GM20000 (cell line): ENCODE results near the gene SNCAIP.

Source experiments
- DNase-seq: peaks from one replicate; pipeline ENCODE4 v3.0.0; 2012; ENCODE audit warnings: low spot score
- TF ChIP-seq, protein P1 (sequence below): IDR thresholded peaks from 2 replicates; pipeline ENCODE4 v1.5.1; 2012; ENCODE audit warnings: mild to moderate bottlenecking, control low read depth; ENCODE audit errors: extremely low read depth, missing control alignments

Gene SNCAIP

DNA sequence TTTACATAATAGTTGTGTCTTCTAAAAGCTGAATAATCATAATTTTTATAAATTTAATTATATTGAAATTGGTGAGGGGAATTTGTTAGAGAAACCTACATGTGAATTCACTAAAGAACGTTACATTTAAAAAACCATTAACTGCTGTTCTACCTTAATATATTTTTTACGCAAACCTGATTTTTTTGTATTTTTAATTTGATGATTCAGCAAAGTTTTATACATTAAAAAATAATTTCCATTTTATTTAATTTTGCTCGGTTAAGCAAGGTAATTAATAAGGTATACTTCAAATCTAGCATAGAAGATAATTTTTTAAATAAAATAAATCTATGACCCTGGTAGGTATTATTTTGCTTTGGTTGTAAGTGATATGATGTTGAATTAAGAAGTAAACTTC lies 114.3 kb downstream of the SNCAIP start:
- TF ChIP-seq, protein P1, sequence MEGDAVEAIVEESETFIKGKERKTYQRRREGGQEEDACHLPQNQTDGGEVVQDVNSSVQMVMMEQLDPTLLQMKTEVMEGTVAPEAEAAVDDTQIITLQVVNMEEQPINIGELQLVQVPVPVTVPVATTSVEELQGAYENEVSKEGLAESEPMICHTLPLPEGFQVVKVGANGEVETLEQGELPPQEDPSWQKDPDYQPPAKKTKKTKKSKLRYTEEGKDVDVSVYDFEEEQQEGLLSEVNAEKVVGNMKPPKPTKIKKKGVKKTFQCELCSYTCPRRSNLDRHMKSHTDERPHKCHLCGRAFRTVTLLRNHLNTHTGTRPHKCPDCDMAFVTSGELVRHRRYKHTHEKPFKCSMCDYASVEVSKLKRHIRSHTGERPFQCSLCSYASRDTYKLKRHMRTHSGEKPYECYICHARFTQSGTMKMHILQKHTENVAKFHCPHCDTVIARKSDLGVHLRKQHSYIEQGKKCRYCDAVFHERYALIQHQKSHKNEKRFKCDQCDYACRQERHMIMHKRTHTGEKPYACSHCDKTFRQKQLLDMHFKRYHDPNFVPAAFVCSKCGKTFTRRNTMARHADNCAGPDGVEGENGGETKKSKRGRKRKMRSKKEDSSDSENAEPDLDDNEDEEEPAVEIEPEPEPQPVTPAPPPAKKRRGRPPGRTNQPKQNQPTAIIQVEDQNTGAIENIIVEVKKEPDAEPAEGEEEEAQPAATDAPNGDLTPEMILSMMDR, result no peak
- no peak for DNase-seq

DNA sequence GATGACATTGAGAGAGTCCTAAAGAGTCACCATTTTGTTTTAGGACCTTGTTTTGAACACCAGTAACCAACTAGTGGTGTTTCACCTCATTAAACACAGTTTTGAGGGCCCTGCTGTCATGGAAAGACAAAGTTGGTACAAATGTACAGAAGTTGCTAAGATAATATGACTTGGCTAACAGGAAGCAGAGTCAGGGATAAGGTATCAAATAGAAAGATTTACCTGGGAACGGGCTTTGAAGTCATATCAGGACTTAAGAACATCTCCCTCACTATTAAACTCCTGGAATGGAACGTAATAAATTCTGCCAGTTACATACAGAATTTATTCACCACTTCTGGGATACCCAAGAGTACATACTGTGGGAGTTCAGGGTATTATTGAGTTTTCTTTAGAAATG lies 115.6 kb downstream of the SNCAIP start:
- no peak for DNase-seq
- TF ChIP-seq, protein P1, result no peak

DNA sequence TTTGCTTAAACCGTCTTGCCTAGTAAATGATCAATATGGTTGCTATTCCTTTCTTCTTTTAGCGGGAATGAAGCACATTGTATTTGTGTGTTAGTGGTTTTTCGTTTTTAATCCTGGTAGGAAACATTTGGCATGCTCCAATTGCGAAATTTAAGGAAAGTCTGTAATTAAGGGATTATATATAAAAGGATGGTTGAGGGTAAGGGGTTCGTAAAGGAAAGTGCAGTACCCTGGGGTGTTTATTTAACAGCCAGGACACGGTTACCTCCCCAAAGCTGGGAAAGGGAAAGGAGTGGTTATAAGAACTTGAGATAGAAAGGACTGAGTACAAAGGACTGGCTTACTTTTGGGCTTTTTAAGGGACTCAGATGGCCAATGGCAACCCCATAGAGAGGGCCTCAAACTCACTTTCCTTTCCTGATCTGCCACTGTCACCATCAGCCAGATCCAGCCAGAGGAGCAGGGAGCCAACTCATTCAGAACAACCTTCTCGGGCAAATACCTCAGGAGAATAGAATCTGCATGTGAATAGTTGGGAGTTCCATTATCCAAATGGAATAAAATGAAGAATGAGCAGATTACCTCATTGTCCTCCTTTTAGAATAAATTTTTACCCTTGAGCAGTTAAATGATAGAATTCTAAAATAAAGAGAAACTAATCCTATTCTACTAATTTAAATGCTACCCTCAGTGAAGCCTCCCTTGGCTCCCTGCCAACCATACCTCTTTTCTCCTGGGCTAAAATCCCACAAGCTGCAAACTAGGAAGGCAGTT lies 117.7 kb downstream of the SNCAIP start:
- DNase-seq, result no peak
- TF ChIP-seq, protein P1, result no peak

DNA sequence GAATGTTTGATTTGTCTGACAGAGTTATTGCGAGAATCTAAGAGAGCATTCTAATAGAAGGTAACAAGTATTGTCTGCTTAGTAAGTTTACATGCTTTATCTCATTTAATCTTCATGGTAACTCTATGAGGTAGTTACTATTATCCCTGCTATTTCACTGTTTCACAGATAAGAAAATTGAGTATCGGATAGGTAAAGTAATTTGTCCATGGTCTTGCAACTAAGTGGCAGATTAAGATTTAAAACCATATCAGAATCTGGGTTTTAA lies 118.2 kb downstream of the SNCAIP start:
- TF ChIP-seq, protein P1, result no peak
- no peak for DNase-seq

DNA sequence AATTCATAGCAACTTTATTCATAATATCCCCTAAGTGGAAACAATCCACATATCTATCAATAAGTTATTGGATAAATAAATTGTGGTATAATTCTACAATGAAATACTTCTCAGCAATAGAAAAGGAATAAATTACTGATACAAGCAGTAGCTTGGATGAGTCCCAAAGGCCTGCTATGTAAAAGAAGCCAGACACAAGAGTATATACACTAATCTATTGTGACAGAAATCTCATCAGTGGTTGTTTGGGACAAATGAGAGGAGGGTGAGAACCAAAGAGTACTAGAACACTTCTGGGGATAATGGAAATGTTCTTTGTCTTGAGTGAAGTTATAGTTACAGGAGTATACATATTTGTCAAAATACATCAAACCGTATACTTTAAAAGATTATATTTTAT lies 119.3 kb downstream of the SNCAIP start:
- no peak for DNase-seq
- TF ChIP-seq, protein P1, result no peak

DNA sequence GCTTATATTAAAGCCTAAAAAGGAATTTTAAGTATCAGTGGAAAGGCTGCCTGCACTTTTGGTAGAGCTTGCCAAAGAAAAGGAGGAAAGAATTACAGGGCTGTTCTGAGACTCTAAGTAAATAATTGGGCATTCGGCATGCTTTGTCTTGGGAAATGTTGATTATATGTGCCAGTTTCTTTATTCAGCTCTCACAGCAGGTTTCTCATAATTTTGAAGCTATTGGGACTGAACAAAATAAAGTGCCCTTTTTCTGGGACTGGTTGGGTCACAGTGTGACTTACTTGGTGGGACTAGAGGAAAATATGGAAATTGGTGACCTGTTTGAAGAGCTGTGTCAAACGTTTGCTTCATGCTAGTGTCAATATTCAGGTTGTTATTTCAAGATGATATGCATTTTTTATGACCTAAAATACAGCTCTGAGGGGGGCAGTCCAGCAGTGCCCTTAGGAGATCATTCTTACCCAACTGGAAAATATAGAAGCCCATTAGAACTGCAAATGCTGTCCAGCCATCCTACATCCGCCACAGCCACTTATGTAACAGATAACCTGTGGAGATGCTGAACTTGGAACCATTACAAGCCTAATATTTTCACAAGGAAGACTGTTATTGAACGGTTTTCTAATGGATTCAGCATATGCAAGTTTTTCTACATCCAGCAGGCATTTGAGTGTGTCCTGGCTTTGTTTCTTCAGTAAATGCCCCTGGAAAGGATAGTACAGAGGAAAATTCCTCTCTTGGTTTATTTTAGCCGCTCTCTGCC lies 122.4 kb downstream of the SNCAIP start:
- TF ChIP-seq, protein P1, result no peak
- no peak for DNase-seq

DNA sequence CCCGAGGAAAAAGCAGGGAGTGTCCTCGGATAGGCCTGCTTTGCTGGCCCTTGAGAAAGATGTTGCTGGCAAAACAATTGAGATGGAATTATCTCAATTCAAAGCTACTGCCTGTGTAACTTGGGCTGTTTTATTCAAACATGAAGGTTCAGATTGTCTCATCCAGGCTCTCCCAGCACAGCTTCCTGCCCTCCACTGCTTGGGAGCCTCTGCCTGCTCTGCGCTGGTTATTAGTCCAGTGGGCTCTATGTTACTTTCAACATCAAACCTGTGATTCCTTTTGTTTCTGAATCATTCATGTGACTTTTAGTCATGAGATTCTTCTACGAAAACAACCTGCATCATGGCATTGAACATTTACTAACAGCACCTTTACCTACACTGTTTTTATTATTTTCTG lies 123.2 kb downstream of the SNCAIP start:
- DNase-seq, result no peak
- TF ChIP-seq, protein P1, result no peak
